HG03135 (cell line): ENCODE measurements around the gene KRIT1.
A peak's percentile ranks its signal among the peaks of the same experiment; 100 is the strongest.
"Not testable (repeated sequence)": the region's sequence is repeated elsewhere in the genome, so short reads cannot be mapped to it uniquely, and the experiment has no call there.

Source experiments
- ATAC-seq: cut with Tn5 transposase; IDR thresholded peaks from one replicate; pipeline ENCODE4 v1.9.1; 2021; ENCODE audit warnings: mild to moderate bottlenecking, moderate library complexity; ENCODE audit not compliant: unreplicated experiment

The KRIT1 gene

GRCh38 chr7:92245487-92246359 is at the start of gene KRIT1, which contains the start of gene ANKIB1:
Gene KRIT1, minus strand, starts transcription at chr7:92245914. Its CDS starts 3,779 bp downstream, at chr7:92242135.
Gene ANKIB1, plus strand, starts transcription at chr7:92245974. Its CDS starts 49,005 bp downstream, at chr7:92294979.
- peak; percentile 73 for ATAC-seq

GRCh38 chr7:92295391-92295790 is 49.7 kb upstream of the KRIT1 start:
- ATAC-seq = no peak

GRCh38 chr7:92293896-92294590 is 48.3 kb upstream of the KRIT1 start:
- no peak for ATAC-seq

GRCh38 chr7:92292981-92293380 is 47.3 kb upstream of the KRIT1 start:
- ATAC-seq = no peak

- ATAC-seq = no peak
Measured at GRCh38 chr7:92289321-92289720, 43.6 kb upstream of the KRIT1 start.

- no peak for ATAC-seq
Measured at GRCh38 chr7:92282930-92283329, 37.2 kb upstream of the KRIT1 start.

- ATAC-seq = no peak
Measured at GRCh38 chr7:92282221-92282814, 36.6 kb upstream of the KRIT1 start.

- ATAC-seq = no peak
Measured at GRCh38 chr7:92281031-92281430, 35.3 kb upstream of the KRIT1 start.

GRCh38 chr7:92279396-92280031 is 33.8 kb upstream of the KRIT1 start:
- no peak for ATAC-seq

- peak; percentile 70 for ATAC-seq
Measured at GRCh38 chr7:92276460-92276864, 30.7 kb upstream of the KRIT1 start.

- ATAC-seq = no peak
Measured at GRCh38 chr7:92275327-92275726, 29.6 kb upstream of the KRIT1 start.

GRCh38 chr7:92268921-92269320 is 23.2 kb upstream of the KRIT1 start:
- ATAC-seq = no peak

- no peak for ATAC-seq
Measured at GRCh38 chr7:92266415-92267241, 20.9 kb upstream of the KRIT1 start.

GRCh38 chr7:92260248-92260781 is 14.6 kb upstream of the KRIT1 start:
- ATAC-seq = no peak

GRCh38 chr7:92259610-92260247 is 14.0 kb upstream of the KRIT1 start:
- no peak for ATAC-seq

- ATAC-seq = no peak
Measured at GRCh38 chr7:92259062-92259461, 13.3 kb upstream of the KRIT1 start.

- ATAC-seq = no peak
Measured at GRCh38 chr7:92255308-92255707, 9.6 kb upstream of the KRIT1 start.

- ATAC-seq = not testable (repeated sequence)
Measured at GRCh38 chr7:92254800-92255199, 9.1 kb upstream of the KRIT1 start.

- no peak for ATAC-seq
Measured at GRCh38 chr7:92253251-92253650, 7.5 kb upstream of the KRIT1 start.
